Measurements from ENCODE around the gene SPSB3. TPM values are rescaled to one million over a fixed set of nuclear protein-coding genes. Genes with fewer than 3 reads are reported as not detected.

The SPSB3 gene
- total and polyA plus RNA-seq, 2 experiments from 2014 or later, result 27.1 to 34.7 TPM

GRCh38 chr16:1787056-1787321 lies 4.6 kb upstream of the SPSB3 start:
- no peaks in the 10 kb centered on the region for H3K9me2 ChIP-seq (ENCODE audit: insufficient read depth)
- peaks cover 9% of the 10 kb centered on the region; the same call in 2 of the 3 replicates for H3K36me3 Mint-ChIP-seq (ENCODE audit: low read depth)
- TF ChIP-seq, protein P1, sequence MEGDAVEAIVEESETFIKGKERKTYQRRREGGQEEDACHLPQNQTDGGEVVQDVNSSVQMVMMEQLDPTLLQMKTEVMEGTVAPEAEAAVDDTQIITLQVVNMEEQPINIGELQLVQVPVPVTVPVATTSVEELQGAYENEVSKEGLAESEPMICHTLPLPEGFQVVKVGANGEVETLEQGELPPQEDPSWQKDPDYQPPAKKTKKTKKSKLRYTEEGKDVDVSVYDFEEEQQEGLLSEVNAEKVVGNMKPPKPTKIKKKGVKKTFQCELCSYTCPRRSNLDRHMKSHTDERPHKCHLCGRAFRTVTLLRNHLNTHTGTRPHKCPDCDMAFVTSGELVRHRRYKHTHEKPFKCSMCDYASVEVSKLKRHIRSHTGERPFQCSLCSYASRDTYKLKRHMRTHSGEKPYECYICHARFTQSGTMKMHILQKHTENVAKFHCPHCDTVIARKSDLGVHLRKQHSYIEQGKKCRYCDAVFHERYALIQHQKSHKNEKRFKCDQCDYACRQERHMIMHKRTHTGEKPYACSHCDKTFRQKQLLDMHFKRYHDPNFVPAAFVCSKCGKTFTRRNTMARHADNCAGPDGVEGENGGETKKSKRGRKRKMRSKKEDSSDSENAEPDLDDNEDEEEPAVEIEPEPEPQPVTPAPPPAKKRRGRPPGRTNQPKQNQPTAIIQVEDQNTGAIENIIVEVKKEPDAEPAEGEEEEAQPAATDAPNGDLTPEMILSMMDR (conservative IDR thresholded peaks at IDR 0.05; ENCODE audit: low read depth in 2 of 2), result no peak
- no peak for TF ChIP-seq POLR2AphosphoS5 (IDR thresholded peaks at IDR 0.05; ENCODE audit: low read depth)
- no peak for TF ChIP-seq STAT1 (IDR thresholded peaks at IDR 0.05; ENCODE audit: unreplicated experiment)
- no peak for TF ChIP-seq CREB1 (CRISPR knock-in tag; IDR thresholded peaks at IDR 0.05; ENCODE audit: low read depth)
- no peak for TF ChIP-seq NANOG (IDR thresholded peaks at IDR 0.05; ENCODE audit: borderline replicate concordance)
- TF ChIP-seq REST (IDR thresholded peaks at IDR 0.05; ENCODE audit: unreplicated experiment), result no peak
- TF ChIP-seq ZNF114 (CRISPR knock-in tag; IDR thresholded peaks at IDR 0.05), result no peak
- TF ChIP-seq ETS1 (IDR thresholded peaks at IDR 0.05), result no peak
- TF ChIP-seq ZNF331 (CRISPR knock-in tag; IDR thresholded peaks at IDR 0.05; ENCODE audit: low read depth), result no peak
- TF ChIP-seq ZNF462 (CRISPR knock-in tag; IDR thresholded peaks at IDR 0.05), result no peak
- TF ChIP-seq EZH2 (IDR thresholded peaks at IDR 0.05; ENCODE audit: low read depth, unreplicated experiment), result no peak
- TF ChIP-seq JUNB (IDR thresholded peaks at IDR 0.05; ENCODE audit: unreplicated experiment), result no peak
- TF ChIP-seq EZH2phosphoT487 (IDR thresholded peaks at IDR 0.05; ENCODE audit: unreplicated experiment), result no peak
- H3K4me1 ChIP-seq (ENCODE audit: insufficient read depth), result no peaks in the 10 kb centered on the region
- H3K27ac ChIP-seq (ENCODE audit: low read depth), result no peak overlapping the region
- no peaks in the 10 kb centered on the region for H3K36me3 ChIP-seq (ENCODE audit: insufficient read depth)
- H3K79me2 ChIP-seq (replicated peaks; ENCODE audit: insufficient read depth), result peaks cover 35% of the 10 kb centered on the region
- ATAC-seq (no peak), DNase-seq (ENCODE audit: low spot score) (no peak)
- peaks cover 14% of the 10 kb centered on the region for H4K20me1 ChIP-seq (replicated peaks; ENCODE audit: insufficient read depth)
- no peak overlapping the region for H3K4me3 Mint-ChIP-seq
- no peaks in the 10 kb centered on the region for H3K4me1 Mint-ChIP-seq
- H3K4me3 ChIP-seq, result no peak overlapping the region
- no peaks in the 10 kb centered on the region for H3K27me3 ChIP-seq (ENCODE audit: insufficient read depth)
- H3K27ac Mint-ChIP-seq, result no peak overlapping the region
- H3F3A ChIP-seq (replicated peaks; ENCODE audit: low read depth), result no peaks in the 10 kb centered on the region
- H2AFZ ChIP-seq, result no peak overlapping the region
- peaks cover 15% of the 10 kb centered on the region for H3K27me3 Mint-ChIP-seq (ENCODE audit: insufficient read depth, low read depth, poor library complexity)
- H3K9me3 Mint-ChIP-seq, result peaks cover 2% of the 10 kb centered on the region; the same call in 1 of the 3 replicates
- H3K4me2 ChIP-seq, result no peak overlapping the region

Data from GM23338 (cell line).